Measurements from ENCODE around the gene NSG2.

NSG2 gene

DNA sequence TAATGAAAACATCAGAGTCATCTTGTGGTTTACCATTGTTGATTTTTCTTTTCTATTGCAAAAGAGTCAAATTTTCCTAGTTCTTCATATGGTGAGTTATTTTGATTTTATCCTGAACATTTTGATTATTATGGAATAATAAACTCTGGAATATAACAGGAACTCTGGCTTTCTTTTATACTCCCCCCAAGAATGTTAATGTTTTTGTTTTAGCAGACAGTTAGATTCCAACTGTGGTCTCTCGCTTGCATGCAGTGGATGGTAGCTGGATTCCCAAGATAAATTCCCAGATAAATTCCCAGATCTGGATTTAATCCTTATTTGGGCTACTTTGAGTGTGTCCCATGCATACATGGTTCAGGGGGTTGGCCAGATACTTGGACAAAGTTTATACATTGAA, 109.8 kb downstream of the NSG2 start:
- DNase-seq = no peak

DNA sequence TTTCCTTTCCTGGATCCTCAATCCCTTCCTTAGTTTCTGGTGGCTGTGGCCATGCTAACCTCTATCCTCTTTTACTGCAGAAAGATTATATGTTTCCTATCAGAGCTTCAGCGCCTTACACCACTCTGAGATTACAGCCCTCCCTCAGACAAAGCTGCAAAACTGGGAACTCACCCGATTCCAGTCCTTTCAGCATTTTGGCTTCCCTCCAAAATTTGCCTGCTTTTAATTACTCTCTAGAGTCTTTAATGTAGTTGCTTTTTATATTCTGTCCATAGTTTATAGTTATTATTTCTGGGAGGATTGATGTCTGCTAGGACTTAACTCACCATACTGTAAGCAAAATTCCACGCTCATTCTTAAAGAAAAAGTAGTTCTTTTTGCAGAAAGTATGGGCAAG, 110.2 kb downstream of the NSG2 start:
- no peak for DNase-seq

DNA sequence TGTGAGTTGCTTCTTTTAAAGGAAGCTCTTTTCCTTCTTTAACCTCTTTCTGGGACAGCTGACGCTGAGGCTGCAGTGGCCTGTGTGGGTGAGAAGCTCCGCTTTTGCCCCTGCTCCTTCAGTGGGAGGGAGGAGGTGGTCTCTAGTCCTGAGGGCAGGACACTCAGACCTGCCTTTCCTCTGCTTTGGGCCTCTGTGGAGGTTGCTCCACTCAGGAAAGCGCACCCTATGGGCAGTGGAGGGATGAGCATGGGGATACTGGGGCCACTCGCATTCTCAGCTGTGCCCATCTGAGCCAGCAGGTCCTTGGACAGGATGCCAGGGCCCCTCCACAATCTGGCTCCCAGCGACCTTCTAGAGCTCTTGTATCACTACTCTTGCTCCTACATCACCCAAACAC, 111.5 kb downstream of the NSG2 start:
- DNase-seq = no peak
